Hematopoietic multipotent progenitor cell treated with erythropoietin and hydrocortisone succinate and interleukin-3 and kit ligand, for 8 days (in vitro differentiated cells): ENCODE data around the gene PRDM15.
"Not testable (repeated sequence)": the region's sequence is repeated elsewhere in the genome, so short reads cannot be mapped to it uniquely, and the experiment has no call there.

Experiments
- DNase-seq: peaks from one replicate; pipeline ENCODE4 v3.0.0-alpha.2; 2015

The PRDM15 gene

DNA sequence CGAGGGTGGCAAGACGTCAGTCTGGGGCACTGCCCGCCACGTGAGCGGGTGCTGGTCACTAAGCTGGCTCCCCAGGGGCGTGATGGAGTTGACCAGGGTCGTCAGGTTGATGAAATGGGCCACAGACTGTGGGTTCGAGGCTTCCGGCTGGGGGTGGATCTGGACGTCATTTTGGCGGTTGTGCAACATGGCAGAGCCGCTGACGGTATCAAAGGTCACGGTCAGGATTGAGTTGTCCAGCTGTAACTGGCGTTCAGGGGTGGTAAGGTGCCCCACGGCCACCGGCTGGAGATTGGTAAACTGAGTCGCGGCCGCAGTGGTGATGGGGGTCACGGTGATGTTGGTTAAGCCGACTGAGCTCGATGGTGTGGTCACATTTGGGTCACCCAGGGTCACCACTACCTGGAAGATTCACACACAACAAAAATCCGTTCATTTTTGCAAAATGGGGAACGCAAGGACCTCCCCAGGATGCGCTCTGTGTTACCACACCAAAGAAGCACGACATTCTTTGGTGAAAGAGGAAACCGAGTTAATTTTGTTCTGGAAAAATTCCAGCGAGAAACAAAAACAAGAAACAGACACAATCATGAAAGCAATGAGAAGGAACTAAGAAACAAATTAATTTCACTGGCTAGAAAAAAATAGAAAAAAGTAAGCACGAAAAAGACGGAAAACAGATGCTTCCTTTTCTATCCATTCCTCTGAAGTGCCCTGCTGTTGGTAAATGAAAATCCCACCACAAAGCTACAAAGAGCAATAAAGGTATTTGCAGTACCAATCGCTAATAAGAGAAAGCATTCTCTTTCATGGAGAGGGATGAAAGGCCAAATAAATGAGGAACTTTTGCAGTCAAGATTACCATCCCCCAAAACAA is 77.6 kb downstream of the PRDM15 start:
- DNase-seq: no peak

DNA sequence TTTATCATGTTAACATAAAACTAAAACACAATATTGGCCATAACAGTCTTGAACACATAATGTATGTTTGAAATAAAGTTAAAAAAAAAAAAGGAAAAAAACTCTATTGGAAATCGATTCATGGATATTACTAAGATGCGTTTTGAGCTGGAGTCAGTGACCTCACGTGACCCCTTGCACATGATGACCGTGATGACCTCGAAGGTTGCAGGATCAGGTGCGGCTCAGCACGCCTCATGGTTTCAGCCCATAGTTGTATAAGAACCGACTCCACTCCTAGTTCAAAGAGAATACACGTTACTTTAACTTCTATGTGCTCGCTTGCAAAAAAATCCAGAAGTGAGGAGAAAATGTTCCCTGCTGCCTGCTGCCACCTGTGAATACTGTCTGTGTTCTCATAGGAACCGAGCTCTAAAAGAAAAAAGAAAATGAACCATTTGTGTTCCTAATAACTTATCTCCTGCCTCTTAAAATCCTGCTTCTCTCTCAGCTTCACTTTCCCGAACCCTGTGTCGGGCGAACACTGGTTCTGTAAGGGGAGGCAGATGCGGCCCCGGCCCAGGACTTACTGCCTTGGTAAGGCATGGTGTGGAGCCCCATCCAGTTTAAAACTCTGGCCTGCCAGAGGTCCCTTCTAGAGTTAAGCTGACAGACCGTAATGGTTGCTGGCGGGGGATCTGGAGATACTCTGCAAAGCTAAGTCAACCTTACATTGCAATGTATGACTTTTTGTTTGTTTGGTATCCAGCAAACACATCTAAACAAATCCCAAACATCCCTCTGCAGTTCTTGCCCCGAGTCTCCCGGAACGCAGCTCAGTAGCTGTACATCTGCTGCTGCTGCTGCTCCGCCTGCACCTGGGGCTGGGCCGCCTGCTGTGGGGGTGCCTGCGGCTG is 78.5 kb downstream of the PRDM15 start:
- no peak for DNase-seq

DNA sequence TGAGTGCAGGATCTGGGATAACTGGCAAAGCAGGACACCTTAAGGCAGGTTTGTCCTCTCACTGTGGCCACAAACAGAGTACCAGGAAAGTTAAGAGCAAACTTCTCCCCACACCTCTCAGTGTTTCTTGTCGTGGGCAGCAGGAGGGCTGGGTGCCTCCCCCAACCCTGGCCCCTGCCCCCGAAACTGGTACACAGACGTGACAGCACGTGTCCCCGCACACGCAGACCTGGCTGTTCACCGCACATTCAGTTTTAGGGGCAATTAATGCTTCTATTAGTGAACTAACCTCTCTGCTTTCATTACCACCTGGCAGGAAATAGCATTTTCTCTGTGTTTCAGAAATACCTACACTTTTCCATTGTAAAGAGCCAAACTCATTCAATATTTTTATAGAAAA is 79.4 kb downstream of the PRDM15 start:
- DNase-seq: no peak

DNA sequence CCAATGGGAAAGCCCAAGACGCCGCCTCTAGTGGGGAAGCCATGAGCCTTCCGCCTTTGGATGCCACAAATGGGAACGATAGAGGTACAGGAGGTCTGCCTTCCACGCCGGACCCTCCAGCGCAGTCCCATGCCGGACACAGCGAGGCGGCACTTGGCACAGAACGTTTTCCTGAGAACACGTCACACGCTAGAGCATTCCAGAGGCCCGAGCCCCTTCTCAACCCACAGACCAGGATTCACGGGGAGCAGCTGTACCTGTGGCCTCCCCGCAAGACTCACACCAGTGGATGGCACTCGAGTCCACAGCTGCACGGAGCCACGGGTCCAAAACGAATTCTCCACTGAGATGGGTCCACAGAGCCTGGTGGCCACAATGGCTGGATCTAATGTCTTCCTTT is 80.8 kb downstream of the PRDM15 start:
- no peak for DNase-seq

DNA sequence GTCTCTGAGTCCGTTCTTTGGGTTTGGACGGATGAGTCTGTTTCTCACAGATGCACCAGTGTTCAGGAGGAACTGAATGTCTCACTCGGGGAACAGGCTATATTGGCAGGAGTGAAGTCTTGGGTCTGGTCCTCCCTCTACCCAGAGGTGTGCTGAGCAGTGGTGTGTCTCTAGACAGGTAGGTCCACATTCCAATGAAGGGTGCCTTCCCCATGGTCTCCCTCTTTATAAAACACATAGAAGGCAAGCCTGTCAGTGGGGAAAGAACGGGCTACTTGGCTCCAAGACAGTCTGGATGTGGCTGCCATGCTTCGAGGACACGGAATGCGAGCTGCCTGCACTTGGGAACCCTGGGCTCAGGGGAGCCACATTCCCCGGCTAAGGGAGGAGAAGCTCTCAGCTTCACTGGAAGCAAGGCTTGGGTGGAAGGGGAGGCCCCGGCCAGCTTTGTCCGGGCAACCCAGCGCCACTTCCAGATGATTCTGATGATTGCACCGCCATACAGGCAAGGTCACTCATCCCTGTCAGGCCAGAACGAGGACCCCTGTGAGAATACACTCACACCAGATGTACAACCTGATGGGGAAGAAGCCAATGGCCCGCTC is 82.6 kb downstream of the PRDM15 start:
- DNase-seq: no peak

DNA sequence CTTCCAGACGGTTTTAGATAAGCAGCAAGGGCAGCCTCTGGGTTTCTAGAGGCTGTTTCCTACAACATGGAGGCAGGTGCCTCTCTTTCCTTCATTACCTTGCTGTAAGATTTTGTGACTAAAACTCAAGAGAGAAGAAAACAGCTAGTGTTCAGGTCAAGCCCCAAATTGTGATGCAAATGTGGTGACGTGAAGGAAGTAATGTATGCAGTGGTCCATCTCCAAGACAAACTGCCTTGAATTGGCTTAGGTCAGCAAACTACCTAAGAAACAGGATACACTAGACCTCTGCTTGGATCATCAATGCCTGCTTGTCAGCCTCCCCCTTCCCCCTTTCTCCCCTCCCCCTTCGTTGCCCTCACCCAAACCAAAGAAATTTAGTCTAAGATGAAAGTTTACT is 83.4 kb downstream of the PRDM15 start:
- no peak for DNase-seq

DNA sequence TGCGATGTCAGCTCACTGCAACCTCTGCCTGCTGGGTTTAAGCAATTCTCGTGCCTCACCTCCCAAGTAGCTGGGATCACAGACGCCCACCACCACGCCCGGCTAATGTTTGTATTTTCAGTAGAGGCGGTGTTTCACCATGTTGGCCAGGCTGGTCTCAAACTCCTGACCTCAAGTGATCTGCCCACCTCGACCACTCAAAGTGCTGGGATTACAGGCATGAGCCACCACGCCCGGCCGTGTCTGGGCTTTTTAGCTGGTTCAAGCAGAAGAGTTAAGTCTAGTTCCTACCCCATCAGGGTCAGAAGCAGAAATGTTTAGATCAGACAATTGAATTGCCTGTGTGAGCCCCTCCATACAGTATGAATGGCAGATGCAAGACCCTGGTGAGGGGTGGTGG is 84.5 kb downstream of the PRDM15 start:
- no peak for DNase-seq

DNA sequence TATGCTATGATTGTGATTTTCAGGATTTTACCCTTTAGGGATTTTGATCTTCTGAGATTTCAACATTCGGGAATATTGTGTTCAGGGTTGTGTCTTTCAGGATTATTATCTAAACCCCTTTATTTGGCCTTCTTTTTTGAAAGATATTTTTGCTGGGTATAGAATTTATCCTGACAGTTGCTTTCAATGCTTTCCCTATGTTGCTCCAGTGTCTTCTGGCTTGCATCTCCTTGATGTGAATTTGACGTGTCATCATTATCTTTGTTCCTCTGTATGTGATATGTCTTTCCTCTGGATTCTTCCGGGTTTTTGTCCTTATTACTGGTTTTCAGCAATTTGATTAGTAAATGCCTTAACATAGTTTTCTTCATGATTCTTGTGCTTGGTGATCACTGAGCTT is 86.4 kb downstream of the PRDM15 start:
- DNase-seq: no peak

DNA sequence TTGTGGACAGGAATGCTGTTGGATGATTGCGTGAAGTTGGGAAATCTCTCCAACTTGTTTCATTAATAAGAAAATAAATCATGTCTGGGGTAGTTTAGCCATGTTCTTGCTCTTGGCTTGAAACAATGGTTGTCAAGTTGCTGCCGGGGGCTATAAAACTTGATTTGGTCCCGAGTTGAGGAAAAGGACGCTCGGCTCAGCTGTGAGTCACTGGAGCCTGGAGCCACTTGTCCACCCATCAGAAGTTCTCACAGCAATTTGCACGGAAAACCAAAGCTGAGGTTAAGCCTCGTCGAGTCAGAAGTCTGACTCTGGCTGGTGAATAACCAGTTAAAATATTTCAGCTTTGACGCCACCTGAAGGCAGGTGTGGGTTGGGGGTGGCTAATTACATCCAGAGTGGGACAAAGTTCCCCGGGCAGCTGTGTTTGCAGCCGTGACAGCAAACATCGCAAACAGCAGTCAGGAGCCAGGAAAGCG is 92.6 kb downstream of the PRDM15 start:
- no peak for DNase-seq

DNA sequence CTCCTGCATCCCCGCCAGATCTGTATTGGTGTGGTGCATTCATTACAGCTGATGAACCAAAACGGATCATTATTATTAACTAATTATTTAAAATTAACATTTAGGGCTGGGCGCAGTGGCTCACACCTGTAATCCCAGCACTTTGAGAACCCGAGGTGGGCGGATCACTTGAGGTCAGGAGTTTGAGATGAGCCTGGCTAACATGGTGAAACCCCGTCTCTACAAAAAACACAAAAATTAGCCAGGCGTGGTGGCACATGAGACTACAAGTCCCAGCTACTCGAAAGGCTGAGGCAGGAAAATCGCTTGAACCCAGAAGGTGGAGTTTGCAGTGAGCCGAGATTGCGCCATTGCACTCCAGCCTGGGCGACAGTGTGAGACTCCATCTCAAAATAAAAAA is 93.9 kb downstream of the PRDM15 start:
- DNase-seq: not testable (repeated sequence)

DNA sequence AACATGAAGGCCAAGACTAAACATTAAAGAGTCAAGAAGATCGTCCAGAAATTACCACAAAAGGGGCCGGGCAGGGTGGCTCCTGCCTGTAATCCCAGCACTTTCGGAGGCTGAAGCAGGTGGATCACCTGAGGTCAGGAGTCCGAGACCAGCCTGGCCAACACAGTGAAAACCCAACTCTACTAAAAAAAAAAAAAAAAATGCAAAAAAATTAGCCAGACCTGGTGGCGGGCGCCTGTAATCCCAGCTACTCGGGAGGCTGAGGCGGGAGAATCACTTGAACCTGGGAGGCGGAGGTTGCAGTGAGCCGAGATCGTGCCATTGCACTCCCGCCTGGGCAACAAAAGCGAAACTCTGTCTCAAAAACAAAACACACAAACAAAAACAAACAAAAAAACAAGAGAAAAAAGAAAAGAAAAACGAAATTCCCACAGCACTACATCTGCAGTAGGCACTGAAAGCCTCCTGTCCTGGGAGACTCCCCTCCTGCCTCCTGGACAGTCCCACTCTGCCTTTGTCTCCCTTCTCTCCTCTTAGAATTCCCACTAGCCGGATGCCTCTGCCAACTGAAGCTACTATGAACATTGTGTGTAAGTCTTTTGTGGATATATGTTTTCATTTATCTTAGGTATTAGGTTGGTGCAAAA is 94.6 kb downstream of the PRDM15 start:
- no peak for DNase-seq

DNA sequence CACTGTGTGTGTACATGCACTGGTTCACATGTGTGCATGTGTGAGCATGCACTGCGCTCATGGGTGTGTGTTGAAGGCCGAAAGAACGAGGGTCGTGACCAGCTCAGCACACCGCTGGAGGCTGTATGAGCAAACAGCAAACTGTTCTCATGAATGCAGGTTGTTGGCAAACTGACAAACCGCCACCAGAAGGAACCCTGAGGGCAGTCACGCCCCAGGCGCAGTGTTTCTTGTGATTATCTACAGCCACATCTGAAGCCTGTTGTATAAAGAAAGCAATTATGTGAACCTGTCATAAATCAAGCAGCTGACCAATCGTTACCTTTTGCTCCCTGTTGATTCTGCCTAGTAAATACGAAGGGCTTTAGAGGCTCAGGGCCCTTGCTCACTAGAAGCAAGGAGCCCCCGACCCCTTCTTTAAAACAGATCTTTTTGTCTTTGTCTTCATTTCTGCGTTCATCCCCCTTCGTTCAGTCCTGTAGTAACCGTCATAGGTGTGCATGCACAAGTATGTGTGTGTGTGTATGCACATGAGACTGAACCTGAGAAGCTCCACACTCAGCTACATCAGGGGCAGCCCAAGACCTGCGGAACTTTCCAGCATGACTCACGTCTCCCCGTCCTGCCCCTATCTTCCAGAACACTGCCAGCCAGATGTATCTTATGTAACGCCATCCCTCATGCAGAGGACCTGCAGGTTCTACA is 95.5 kb downstream of the PRDM15 start:
- peak; percentile 94 for DNase-seq

DNA sequence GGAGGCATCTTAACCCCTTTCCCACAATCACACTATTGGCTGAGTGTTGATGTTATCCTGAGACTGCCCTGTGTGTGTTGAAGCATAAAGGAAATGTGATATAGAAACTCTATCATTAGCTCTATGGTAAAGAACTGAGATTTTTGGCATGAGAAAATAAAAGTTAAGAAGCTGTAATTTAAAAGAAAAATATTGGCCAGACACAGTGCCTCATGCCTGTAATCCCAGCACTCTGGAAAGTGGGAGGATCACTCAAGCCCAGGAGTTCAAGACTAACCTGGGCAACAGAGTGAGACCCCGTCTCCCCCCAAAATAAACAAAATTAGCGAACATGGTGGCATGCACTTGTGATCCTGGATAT is 98.1 kb downstream of the PRDM15 start:
- no peak for DNase-seq

DNA sequence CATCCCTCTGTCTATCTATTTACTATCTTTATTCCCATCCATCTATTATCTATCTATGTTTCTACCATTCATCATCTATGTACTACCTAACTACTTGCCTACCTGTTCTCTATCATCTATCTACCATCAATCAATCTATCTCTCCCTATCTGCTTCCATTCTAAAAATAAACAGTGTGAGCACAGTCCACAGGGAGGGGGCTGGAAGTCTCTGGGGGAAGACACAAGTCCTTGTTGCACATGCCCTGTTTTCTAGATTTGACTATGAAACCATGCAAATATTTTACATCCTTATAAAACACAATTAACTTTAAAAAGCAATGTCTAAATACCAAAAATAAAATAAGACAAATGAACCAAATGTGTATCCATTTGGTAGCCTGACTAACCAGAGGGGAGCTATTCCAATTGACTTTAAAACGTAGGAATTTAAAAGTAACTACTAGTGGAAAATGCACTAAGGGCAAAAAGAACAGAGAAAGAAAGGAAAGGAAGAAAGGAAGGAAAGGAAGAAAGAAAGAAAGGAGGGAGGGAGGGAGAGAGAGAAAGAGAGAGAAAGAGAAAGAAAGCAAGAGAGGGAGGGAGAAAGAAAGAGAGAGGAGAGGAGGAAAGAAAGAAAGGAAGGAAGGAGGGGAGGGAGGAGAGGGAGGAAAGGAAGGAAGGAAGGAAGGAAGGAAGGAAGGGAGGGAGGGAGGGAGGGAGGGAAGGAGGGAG is 98.7 kb downstream of the PRDM15 start:
- no peak for DNase-seq

DNA sequence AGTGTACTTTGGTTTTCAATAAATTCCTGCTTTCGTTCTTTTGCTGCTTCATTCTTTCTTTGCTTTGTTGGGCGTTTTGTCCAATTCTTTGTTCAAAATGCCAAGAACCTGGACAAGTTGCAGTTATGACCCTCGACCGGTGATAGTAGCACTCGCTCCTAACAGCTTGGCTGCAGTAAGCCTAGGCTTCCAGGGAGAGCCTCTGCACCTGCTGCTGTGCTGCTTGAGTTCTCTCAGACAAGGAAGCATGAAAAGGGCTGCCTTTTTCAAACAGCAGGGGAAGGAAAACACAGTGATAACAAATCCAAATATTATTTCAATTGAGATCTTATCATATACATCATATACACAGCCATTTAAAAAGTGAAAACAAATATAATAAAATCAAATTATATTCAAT is 99.5 kb downstream of the PRDM15 start:
- no peak for DNase-seq

DNA sequence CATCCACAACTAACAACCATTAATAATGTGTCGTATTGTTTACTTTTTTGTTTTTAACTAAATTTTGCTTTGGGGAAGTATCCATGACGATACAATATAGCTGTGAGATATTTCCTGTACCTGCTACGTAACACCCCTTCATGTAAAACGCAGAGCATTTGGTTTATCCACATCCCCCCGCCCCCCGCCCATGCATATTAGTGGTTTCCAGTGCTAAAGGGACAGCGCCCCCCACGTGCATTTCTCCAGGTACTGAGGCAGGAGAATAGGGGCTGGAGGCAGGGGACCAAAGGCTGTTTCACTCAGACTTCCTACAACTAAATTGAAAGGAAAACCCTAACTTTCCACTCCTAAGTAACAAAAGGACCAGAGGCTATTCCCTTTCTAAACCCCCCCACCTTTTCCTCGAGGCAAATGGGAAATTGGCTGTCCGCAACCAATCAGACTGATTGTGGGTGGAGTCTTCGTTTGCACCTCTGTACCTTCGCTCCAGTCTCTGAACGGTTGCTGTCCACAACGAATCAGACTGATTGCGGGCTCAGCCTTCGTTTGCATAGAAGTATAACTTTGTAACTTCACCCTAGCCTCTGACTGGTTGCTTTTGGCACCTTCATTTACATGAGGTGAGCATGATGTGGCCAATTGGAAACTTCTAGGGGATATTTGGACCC is 100.1 kb downstream of the PRDM15 start:
- DNase-seq: no peak

DNA sequence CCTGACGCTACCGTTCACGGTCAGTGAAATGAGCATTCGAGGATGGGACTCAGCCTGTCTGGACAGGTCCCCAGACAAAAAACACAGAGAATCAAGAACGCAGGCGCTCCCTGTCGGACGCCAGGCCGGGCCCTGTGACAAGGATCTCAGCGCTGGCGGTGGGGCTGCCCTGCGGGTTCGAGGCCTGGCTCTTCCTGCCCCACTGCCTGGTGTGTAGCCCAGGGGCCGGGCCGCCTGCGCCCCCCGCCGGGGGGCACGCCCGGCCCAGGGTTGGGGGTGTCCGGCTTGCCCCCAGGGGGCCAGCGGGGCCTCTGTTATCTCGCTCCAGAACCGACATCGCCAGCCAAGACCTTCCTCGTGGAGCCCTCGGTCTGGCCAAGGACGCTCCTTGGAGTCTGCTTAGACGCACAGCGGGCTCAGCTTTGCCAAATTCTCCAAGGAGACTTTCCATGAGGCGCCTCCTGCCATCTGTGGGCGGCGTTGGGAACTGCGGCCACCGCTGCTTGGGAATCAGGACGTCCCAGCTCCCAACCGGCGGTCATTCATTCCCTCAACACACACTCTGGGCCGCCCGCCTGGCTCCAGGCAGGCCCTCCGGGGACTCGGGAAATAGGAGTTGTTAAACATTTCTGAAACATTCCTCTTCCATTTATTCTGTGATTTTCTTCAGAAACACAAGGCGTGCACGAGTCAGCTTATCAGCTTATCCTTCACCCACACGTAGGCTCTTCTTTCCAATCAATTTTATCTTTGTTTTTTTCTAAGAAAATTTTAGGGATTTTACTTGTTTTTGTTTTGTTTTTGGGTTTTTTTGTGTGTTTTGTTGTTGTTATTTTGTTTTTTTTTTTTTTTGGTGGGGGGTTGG is 101.0 kb downstream of the PRDM15 start:
- peak; percentile 37 for DNase-seq

DNA sequence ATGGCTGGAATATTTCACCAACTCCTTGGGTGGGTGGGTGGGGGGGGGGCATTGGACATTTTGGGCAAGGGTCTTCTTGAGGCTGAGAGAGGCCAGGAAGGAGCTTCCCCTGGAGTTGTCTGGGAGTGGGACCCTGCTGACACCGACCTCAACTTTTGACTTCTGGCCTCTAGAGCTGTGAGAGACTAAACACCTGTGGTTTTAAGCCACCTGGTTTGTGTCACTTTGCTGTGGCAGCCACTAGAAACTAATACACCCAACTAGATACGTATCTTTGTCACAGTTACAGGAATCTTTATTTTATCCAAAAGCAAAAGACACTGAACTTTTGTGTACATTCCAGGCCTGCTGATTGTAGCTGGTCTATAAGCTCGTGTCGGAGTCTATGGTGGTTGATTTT is 102.4 kb downstream of the PRDM15 start:
- DNase-seq: no peak

DNA sequence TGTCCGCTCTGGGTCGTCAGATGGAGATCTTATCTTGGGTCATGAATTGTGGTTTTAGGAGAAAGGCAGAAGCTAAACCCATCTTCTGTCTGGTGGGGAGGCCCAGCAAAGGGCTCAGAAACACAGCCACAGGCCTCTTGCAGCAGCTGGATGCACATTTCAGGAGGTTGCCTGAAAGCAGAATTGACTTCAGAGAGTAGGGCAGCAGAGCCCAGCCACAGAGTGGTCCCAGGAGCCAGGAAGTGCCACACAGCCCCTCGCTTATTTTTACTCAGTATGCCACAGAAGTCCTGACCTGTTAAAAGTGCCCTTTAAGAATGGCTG is 104.0 kb downstream of the PRDM15 start:
- DNase-seq: no peak

DNA sequence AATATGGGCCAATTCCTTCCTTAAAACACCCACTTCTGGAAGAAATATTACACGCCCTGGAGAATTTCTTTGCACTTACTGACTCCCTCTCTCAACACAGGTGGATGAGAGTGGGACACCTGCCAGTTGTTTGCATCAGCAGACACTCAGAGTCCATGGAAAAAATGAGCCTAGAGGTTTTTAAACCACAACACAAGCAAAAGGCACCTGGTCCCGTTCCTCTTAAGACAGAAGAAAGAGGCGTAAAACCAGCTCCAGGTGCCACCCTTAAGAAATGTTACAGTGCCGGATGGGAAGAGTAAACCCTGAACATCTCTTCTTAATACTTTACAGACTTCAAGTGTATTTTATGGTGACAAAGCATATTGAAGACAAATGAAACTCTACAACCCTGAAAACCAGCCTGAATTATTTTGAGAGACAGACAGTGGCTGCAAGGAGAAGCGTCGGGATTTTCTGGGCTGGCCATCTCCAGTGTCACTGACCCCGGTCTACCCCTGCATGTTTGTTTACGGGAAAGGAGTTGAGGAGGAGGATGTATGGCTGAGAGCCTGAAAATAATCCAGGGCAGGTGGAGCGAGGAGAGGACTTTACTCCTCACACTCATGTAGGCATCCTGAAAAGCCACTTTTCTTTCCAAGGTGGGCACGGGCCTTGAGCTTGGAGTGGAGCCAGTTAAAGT is 104.5 kb downstream of the PRDM15 start:
- no peak for DNase-seq
